Activated naive CD4-positive, alpha-beta T cell treated with anti-CD3 and anti-CD28 coated beads for 36 hours (primary cell): ENCODE measurements around the gene ZNF529. TPM values are rescaled to one million over a fixed set of nuclear protein-coding genes. Genes with fewer than 3 reads are reported as not detected.
"Not testable (repeated sequence)": the region's sequence is repeated elsewhere in the genome, so short reads cannot be mapped to it uniquely, and the experiment has no call there.

Source experiments
- CTCF ChIA-PET: fragments of 350-600 bp; sonication (Branson Sonifier 250); formaldehyde crosslinking; loops from one replicate; lab custom pipeline; 2021; ENCODE audit warnings: antibody characterized with exemption; lab: Charles Lee
- DNase-seq: peaks from one replicate; pipeline ENCODE4 v3.0.0-alpha.2; 2020
- H3K27ac Mint-ChIP-seq: one replicate; pipeline ENCODE4 v1.8.0; 2021; ENCODE audit warnings: mild to moderate bottlenecking, mixed read lengths
- H3K27me3 Mint-ChIP-seq: one replicate; pipeline ENCODE4 v1.8.0; 2021; ENCODE audit warnings: low read depth, mixed read lengths
- H3K36me3 Mint-ChIP-seq: one replicate; pipeline ENCODE4 v1.8.0; 2021; ENCODE audit warnings: low read depth, mixed read lengths
- H3K4me1 Mint-ChIP-seq: one replicate; pipeline ENCODE4 v1.8.0; 2021; ENCODE audit warnings: low read depth, mixed read lengths
- H3K4me3 Mint-ChIP-seq: one replicate; pipeline ENCODE4 v1.8.0; 2021; ENCODE audit warnings: mild to moderate bottlenecking, moderate library complexity, mixed read lengths
- H3K9me3 Mint-ChIP-seq: one replicate; pipeline ENCODE4 v1.8.0; 2021; ENCODE audit warnings: mixed read lengths
- intact Hi-C: fragments of 100-400 bp; cut with micrococcal nuclease; formaldehyde crosslinking; loops from one replicate; pipeline ENCODE4 v1.15.1; 2023
- total RNA-seq, 2 experiments: library from RNA; stranded (reverse); gene quantifications; one replicate each; pipeline ENCODE4 v1.2.3, GENCODE V29; 2021

ZNF529 gene
- 10 to 100 TPM; 17.1 to 18.3 TPM for total RNA-seq

- peak within 1 kb of the TSS; percentile 80 for H3K4me3 Mint-ChIP-seq
- peak; percentile 90 for DNase-seq
- intact Hi-C loops: loop anchor here (1.0 to 10.0 kb wide), 5 partner anchors 32 to 262 kb away; partner anchors contain the start of genes ZNF260, ZNF382, ZNF566 and ZNF567
- H3K36me3 Mint-ChIP-seq: peaks cover 60% of the 10 kb centered on the region
- H3K27ac Mint-ChIP-seq: peak within 1 kb of the TSS; percentile 85
- H3K4me1 Mint-ChIP-seq: peaks cover 20% of the 10 kb centered on the region
- H3K9me3 Mint-ChIP-seq: peaks cover 18% of the 10 kb centered on the region
- no peaks in the 10 kb centered on the region for H3K27me3 Mint-ChIP-seq
- CTCF ChIA-PET: interaction anchor here (0.6 kb wide), 1 partner anchor 86 kb away, joined by 5 read pairs; no protein-coding TSS in a partner anchor
Measured at GRCh38 chr19:36573020-36573894, at the start of gene ZNF529. Gene ZNF529 (minus strand): TSS chr19:36573292. CDS start chr19:36572346, 946 bp downstream.

DNA sequence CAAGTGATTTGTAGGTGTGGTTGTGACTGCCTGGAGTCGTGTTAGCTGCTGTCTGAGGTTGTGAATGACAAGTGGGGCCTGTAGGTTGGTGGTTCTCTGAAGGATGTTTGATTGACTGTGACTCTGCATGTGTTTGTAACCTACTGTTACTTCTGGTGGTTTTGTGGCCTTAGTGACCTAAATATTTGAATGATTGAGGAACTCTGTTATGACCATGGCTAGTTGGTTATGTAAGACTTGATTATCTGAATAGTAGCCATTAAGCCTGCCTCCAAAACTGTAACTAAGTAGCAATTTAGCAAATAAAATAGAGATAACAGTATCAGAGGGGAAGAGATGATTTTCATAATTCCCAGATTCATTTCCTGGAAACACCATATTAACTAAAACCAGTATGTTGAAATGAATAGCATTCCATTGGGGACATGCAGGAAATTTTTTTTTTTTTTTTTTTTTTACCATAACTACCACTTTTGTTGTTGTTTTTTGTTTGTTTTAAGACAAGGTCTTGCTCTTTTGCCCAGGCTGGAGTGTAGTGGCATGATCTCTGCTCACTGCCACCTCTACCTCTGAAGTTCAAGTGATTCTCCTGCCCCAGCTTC is 32.9 kb upstream of the ZNF529 start:
- CTCF ChIA-PET: no interaction called here
- Mint-ChIP-seq H3K4me3 (peak overlapping the region; percentile 81), H3K4me1 (peaks cover 19% of the 10 kb centered on the region), H3K9me3 (peaks cover 24% of the 10 kb centered on the region), H3K27ac (peak overlapping the region; percentile 93), H3K36me3 (peaks cover 50% of the 10 kb centered on the region), H3K27me3 (no peaks in the 10 kb centered on the region)
- DNase-seq: no peak
- intact Hi-C loops: loop anchor here (1.0 to 10.0 kb wide), 6 partner anchors 33 to 481 kb away; partner anchors contain the start of genes ZFP82, ZNF345, ZNF461 and ZNF529

DNA sequence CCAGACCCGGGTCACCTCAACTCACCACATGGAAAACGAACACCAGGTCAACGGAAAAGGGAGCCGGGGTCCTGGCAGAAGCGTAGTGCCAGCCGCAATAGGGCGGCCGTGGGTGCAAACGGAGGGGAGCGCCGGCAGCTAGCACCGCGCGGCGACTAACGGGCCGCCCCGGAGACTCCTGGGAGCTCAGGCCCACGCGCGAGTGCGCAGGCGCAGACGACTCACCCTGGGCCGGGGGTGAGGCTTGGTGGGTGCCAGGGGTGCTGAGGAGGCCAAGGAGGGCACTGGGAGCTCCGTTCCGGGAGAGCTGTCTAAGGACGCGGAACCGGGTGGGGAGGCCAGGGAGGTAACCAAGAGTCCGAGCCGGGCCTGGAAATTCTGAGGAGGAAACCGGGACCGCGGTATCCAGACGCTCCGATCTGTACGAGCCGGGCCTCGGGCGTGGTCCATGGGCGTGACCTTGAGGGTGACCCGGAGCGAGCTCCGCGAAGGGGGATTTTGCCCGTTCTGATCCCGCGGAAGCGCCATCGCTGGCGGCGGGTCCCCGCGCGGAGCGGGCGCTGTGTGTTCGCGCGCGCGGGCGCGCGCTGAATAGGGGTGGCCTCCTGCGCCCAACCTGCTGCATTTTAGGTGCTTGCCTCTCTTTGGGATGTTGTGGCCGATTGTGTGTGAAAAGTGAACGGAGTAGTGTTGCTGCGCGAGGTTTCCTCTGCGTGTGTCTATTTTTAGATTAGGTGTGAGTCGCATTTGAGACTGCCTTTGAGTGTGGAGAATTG is 32.2 kb upstream of the ZNF529 start, which contains the start of gene ZNF382:
Gene ZNF382 (plus strand): TSS at position 213 of the 776 bp plus-strand sequence. CDS start 4,602 bp downstream, outside the sequence.
- CTCF ChIA-PET: interaction anchor here (0.6 kb wide), 1 partner anchor 854 kb away, joined by 3 read pairs; no protein-coding TSS in a partner anchor
- Mint-ChIP-seq H3K4me3 (peak within 1 kb of the TSS; percentile 81), H3K27me3 (no peaks in the 10 kb centered on the region), H3K4me1 (peaks cover 19% of the 10 kb centered on the region), H3K9me3 (peaks cover 22% of the 10 kb centered on the region), H3K36me3 (peaks cover 47% of the 10 kb centered on the region), H3K27ac (peak within 1 kb of the TSS; percentile 93)
- peak; percentile 87 for DNase-seq
- intact Hi-C loops: loop anchor here (1.0 to 10.0 kb wide), 6 partner anchors 32 to 480 kb away; partner anchors contain the start of genes ZFP82, ZNF345, ZNF461 and ZNF529

- CTCF ChIA-PET: interaction anchor here (0.6 kb wide), 1 partner anchor 853 kb away, joined by 3 read pairs; no protein-coding TSS in a partner anchor
- DNase-seq: peak; percentile 94
- H3K4me1 Mint-ChIP-seq: peaks cover 19% of the 10 kb centered on the region
Measured at GRCh38 chr19:36604656-36605100, 31.6 kb upstream of the ZNF529 start.

DNA sequence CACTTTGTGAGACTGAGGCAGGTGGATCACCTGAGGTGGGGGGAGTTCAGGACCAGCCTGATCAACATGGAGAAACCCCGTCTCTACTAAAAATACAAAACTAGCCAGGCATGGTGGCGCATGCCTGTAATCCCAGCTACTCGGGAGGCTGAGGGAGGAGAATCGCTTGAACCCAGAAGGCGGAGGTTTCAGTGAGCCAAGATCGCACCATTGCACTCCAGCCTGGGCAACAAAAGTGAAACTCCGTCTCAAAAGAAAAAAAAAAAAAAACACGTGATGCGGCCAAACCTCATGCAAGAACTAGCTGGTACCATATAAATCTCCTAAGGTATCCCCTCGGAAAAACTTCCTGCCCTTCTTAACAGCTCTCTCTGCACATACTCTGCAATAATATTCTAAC is 29.6 kb upstream of the ZNF529 start:
- not testable (repeated sequence) for H3K27ac Mint-ChIP-seq, H3K4me3 Mint-ChIP-seq, H3K27me3 Mint-ChIP-seq, DNase-seq
- peaks cover 19% of the 10 kb centered on the region for H3K4me1 Mint-ChIP-seq
- peaks cover 12% of the 10 kb centered on the region for H3K9me3 Mint-ChIP-seq
- CTCF ChIA-PET: interaction anchor here (0.6 kb wide), 1 partner anchor 73 kb away, joined by 4 read pairs; no protein-coding TSS in a partner anchor
- peaks cover 28% of the 10 kb centered on the region for H3K36me3 Mint-ChIP-seq
- intact Hi-C loops: loop anchor here (10.0 kb wide), 1 partner anchor 478 kb away; no protein-coding TSS in a partner anchor

More at GRCh38 chr19:36604656-36605100, 31.6 kb upstream of the ZNF529 start:
- peaks cover 44% of the 10 kb centered on the region for H3K36me3 Mint-ChIP-seq
- no peaks in the 10 kb centered on the region for H3K27me3 Mint-ChIP-seq
- intact Hi-C loops: loop anchor here (1.0 to 10.0 kb wide), 10 partner anchors 31 to 480 kb away; partner anchors contain the start of genes ZFP14, ZFP82, ZNF260 and ZNF345
- H3K9me3 Mint-ChIP-seq: peaks cover 20% of the 10 kb centered on the region
- peak overlapping the region; percentile 81 for H3K4me3 Mint-ChIP-seq
- peak overlapping the region; percentile 93 for H3K27ac Mint-ChIP-seq

DNA sequence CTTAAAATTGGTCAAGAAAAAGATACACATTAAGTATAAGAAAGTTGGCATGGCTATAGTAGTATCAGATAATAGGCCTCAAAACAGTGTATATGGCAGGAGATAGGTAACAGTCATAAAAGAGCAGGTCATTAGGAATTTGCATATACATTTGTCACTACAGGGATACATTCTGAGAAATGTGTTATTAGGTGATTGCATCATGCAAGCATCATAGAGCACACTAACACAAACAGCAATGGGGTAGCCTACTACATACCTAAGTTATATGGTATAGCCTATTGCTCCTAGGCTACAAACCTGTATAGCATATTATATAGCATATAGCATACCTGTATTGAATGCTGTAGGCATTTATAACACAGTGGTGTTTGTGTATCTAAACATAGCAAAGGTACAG is 6.2 kb upstream of the ZNF529 start:
- DNase-seq: no peak
- CTCF ChIA-PET: interaction anchor here (0.7 kb wide), 1 partner anchor 39 kb away, joined by 6 read pairs; no protein-coding TSS in a partner anchor
- intact Hi-C loops: loop anchor here (10.0 kb wide), 1 partner anchor 256 kb away; the partner anchor contains the start of gene ZNF790
- H3K9me3 Mint-ChIP-seq: peaks cover 35% of the 10 kb centered on the region
- H3K27me3 Mint-ChIP-seq: no peaks in the 10 kb centered on the region
- peaks cover 71% of the 10 kb centered on the region for H3K36me3 Mint-ChIP-seq
- peaks cover 7% of the 10 kb centered on the region for H3K4me1 Mint-ChIP-seq
- no peak overlapping the region for H3K4me3 Mint-ChIP-seq
- no peak overlapping the region for H3K27ac Mint-ChIP-seq

GRCh38 chr19:36577271-36577996 is 4.3 kb upstream of the ZNF529 start:
- intact Hi-C loops: loop anchor here (10.0 kb wide), 1 partner anchor 257 kb away; the partner anchor contains the start of gene ZNF790
- CTCF ChIA-PET: no interaction called here
- Mint-ChIP-seq H3K4me1 (peaks cover 11% of the 10 kb centered on the region), H3K27ac (no peak overlapping the region), H3K9me3 (peaks cover 26% of the 10 kb centered on the region), H3K36me3 (peaks cover 63% of the 10 kb centered on the region), H3K4me3 (no peak overlapping the region), H3K27me3 (no peaks in the 10 kb centered on the region)
- DNase-seq: no peak

DNA sequence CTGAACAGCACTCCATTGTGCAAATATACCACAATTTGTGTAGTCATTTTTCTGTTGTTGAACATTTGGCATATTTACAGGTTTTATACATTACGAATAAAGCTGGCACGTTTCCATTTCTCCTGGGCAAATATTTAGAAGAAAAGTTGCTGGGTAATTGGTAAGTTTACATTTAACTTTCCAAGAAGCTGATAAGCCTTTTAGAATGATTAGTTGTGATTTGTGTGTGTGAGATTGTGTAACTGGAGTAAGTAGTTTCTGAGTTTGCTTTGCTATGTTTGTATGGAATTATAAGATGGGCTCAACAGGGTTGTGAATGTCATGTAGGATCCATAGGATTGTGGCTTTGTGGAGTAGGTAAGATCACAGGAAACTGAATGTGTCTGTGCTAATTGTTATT is 1.6 kb upstream of the ZNF529 start:
- no peaks in the 10 kb centered on the region for H3K27me3 Mint-ChIP-seq
- no peak for DNase-seq
- peaks cover 56% of the 10 kb centered on the region for H3K36me3 Mint-ChIP-seq
- CTCF ChIA-PET: no interaction called here
- peaks cover 20% of the 10 kb centered on the region for H3K4me1 Mint-ChIP-seq
- peak overlapping the region; percentile 41 for H3K4me3 Mint-ChIP-seq
- peak overlapping the region; percentile 20 for H3K27ac Mint-ChIP-seq
- intact Hi-C loops: loop anchor here (5.0 to 10.0 kb wide), 2 partner anchors 87 to 260 kb away; partner anchors contain the start of genes ZNF566 and ZNF790
- H3K9me3 Mint-ChIP-seq: peaks cover 13% of the 10 kb centered on the region

GRCh38 chr19:36573895-36574720 is 1.0 kb upstream of the ZNF529 start:
- Mint-ChIP-seq H3K27ac (peak overlapping the region; percentile 85), H3K9me3 (peaks cover 13% of the 10 kb centered on the region), H3K27me3 (no peaks in the 10 kb centered on the region), H3K36me3 (peaks cover 58% of the 10 kb centered on the region), H3K4me1 (peaks cover 20% of the 10 kb centered on the region), H3K4me3 (peak overlapping the region; percentile 80)
- intact Hi-C loops: loop anchor here (1.0 to 10.0 kb wide), 5 partner anchors 31 to 261 kb away; partner anchors contain the start of genes ZNF260, ZNF382, ZNF566 and ZNF567
- DNase-seq: peak; percentile 5
- CTCF ChIA-PET: no interaction called here

- peak overlapping the region; percentile 80 for H3K4me3 Mint-ChIP-seq
- peak overlapping the region; percentile 85 for H3K27ac Mint-ChIP-seq
- DNase-seq: no peak
- H3K4me1 Mint-ChIP-seq: peaks cover 20% of the 10 kb centered on the region
- peaks cover 24% of the 10 kb centered on the region for H3K9me3 Mint-ChIP-seq
- H3K36me3 Mint-ChIP-seq: peaks cover 66% of the 10 kb centered on the region
- CTCF ChIA-PET: interaction anchor here (0.6 kb wide), 1 partner anchor 85 kb away, joined by 5 read pairs; no protein-coding TSS in a partner anchor
- intact Hi-C loops: loop anchor here (1.0 to 10.0 kb wide), 5 partner anchors 33 to 262 kb away; partner anchors contain the start of genes ZNF260, ZNF382, ZNF566 and ZNF567
- no peaks in the 10 kb centered on the region for H3K27me3 Mint-ChIP-seq
Measured at GRCh38 chr19:36572593-36573019, 486 bp downstream of the ZNF529 start.
